A549 (cell line): ENCODE measurements around the gene MYO10. TPM values are rescaled to one million over a fixed set of nuclear protein-coding genes. Genes with fewer than 3 reads are reported as not detected.

Experiments used
- ATAC-seq, 2 experiments: fragments of 200-7000 bp in 1 of 2; fragments of >200 bp in 1 of 2; cut with Nextera tagmentation in 1 of 2; cut with Tn5 transposase in 1 of 2; 3 replicates each; pipeline versions ENCODE4 v1.8.0 to v1.9.1; 2018 to 2020; ENCODE audit warnings: mild to moderate bottlenecking in 1 of 2, moderate library complexity in 1 of 2
- CTCF ChIA-PET: fragments of 300-600 bp; sonication (Branson Sonifier 250); formaldehyde crosslinking; extraction: SDS; loops from one replicate; lab custom pipeline; 2021; ENCODE audit warnings: antibody characterized with exemption, inconsistent platforms; lab: Yijun Ruan, JAX
- POLR2A ChIA-PET: fragments of 350-600 bp; formaldehyde crosslinking; extraction: SDS; loops from one replicate; lab custom pipeline; 2021; ENCODE audit warnings: antibody characterized with exemption, inconsistent platforms; lab: Yijun Ruan, JAX
- DNase-seq, 2 experiments: peaks; one replicate each; pipeline versions ENCODE4 v3.0.0 to v3.0.0-alpha.2; 2011 to 2016; ENCODE audit warnings: low read depth in 1 of 2, low spot score in 1 of 2
- FAIRE-seq: peaks from 2 replicates; lab custom pipeline; 2011; peaks lifted over from hg19 to GRCh38; lab: Jason Lieb, UNC
- H3K27ac ChIP-seq, 2 experiments: fragments of >200 bp; sonication (Bioruptor Twin); formaldehyde crosslinking; 3 replicates each; pipeline ENCODE4 v1.5.1; 2016 to 2017
- H3K4me1 ChIP-seq: fragments of >200 bp; sonication (Bioruptor Twin); formaldehyde crosslinking; 3 replicates; pipeline ENCODE4 v1.6.1; 2016
- H3K4me2 ChIP-seq: fragments of >200 bp; sonication (Bioruptor Twin); formaldehyde crosslinking; 3 replicates; pipeline ENCODE4 v1.6.1; 2016
- H3K4me3 ChIP-seq: fragments of >200 bp; sonication (Bioruptor Twin); formaldehyde crosslinking; 3 replicates; pipeline ENCODE4 v1.5.1; 2016
- H3K9me3 ChIP-seq: fragments of >200 bp; sonication (Bioruptor Twin); formaldehyde crosslinking; 3 replicates; pipeline ENCODE4 v1.6.1; 2016
- CBX2 ChIP-seq: fragments of 200-600 bp; sonication (generic); IDR thresholded peaks from 2 replicates; pipeline ENCODE4 v1.6.1; 2016; ENCODE audit warnings: low read depth, mild to moderate bottlenecking, borderline replicate concordance
- CEBPB ChIP-seq, 2 experiments: fragments of >200 bp in 1 of 2; sonication (Bioruptor Twin) in 1 of 2; formaldehyde crosslinking in 1 of 2; IDR thresholded peaks; 2 replicates each; pipeline ENCODE4 v1.6.1; 2012 to 2016
- CHD4 ChIP-seq: fragments of 200-600 bp; sonication (generic); IDR thresholded peaks from 2 replicates; pipeline ENCODE4 v1.6.1; 2016; ENCODE audit warnings: antibody characterized with exemption, mild to moderate bottlenecking, borderline replicate concordance
- EHF ChIP-seq: fragments of 250-450 bp; sonication (Bioruptor Pico); IDR thresholded peaks from 2 replicates; pipeline ENCODE4 v1.5.0; 2020; ENCODE audit warnings: mild to moderate bottlenecking
- ESRRA ChIP-seq: fragments of 150-350 bp; IDR thresholded peaks from 2 replicates; pipeline ENCODE4 v1.6.1; 2014; ENCODE audit warnings: mild to moderate bottlenecking, low read length, borderline replicate concordance
- FOSL2 ChIP-seq, 2 experiments: fragments of 450-650 bp in 1 of 2; fragments of >200 bp in 1 of 2; sonication (Bioruptor Twin) in 1 of 2; formaldehyde crosslinking; IDR thresholded peaks; 2 replicates each; pipeline versions ENCODE4 v1.5.0 to v1.6.1; 2016 to 2020; ENCODE audit warnings: mild to moderate bottlenecking in 1 of 2, moderate library complexity in 1 of 2
- FOXS1 ChIP-seq: fragments of 250-450 bp; sonication (Bioruptor Pico); IDR thresholded peaks from 2 replicates; pipeline ENCODE4 v1.5.0; 2020; ENCODE audit warnings: mild to moderate bottlenecking, moderate library complexity
- GATA3 ChIP-seq: IDR thresholded peaks from 2 replicates; pipeline ENCODE4 v1.6.1; 2012; ENCODE audit warnings: borderline replicate concordance
- HOXA7 ChIP-seq: fragments of 250-450 bp; sonication (Bioruptor Pico); IDR thresholded peaks from 2 replicates; pipeline ENCODE4 v1.5.0; 2020; ENCODE audit warnings: mild to moderate bottlenecking, moderate library complexity
- HOXB5 ChIP-seq: fragments of 250-450 bp; sonication (Bioruptor Pico); IDR thresholded peaks from 2 replicates; pipeline ENCODE4 v1.5.0; 2020; ENCODE audit warnings: mild to moderate bottlenecking, moderate library complexity
- JUN ChIP-seq, 2 experiments: fragments of >200 bp; sonication (Bioruptor Twin); formaldehyde crosslinking; IDR thresholded peaks; 2 replicates in 1 of 2; 3 replicates in 1 of 2; pipeline ENCODE4 v1.6.1; 2016 to 2017
- NR3C1 ChIP-seq: fragments of >200 bp; sonication (Bioruptor Twin); formaldehyde crosslinking; IDR thresholded peaks from 3 replicates; pipeline ENCODE4 v1.6.1; 2017
- PHF8 ChIP-seq: fragments of 200-600 bp; sonication (generic); IDR thresholded peaks from 2 replicates; pipeline ENCODE4 v1.6.1; 2016; ENCODE audit warnings: low read depth, mild to moderate bottlenecking, antibody characterized with exemption, moderate library complexity, borderline replicate concordance
- RAD21 ChIP-seq, 2 experiments: fragments of >200 bp in 1 of 2; sonication (Bioruptor Twin) in 1 of 2; formaldehyde crosslinking in 1 of 2; IDR thresholded peaks in 1 of 2; conservative IDR thresholded peaks in 1 of 2; 2 replicates in 1 of 2; 3 replicates in 1 of 2; pipeline ENCODE4 v1.6.1; 2012 to 2018; ENCODE audit warnings: inconsistent platforms in 1 of 2
- RARB ChIP-seq: fragments of 250-450 bp; sonication (Bioruptor Pico); IDR thresholded peaks from 2 replicates; pipeline ENCODE4 v1.8.0; 2021; ENCODE audit warnings: mild to moderate bottlenecking, moderate library complexity
- RFX5 ChIP-seq: fragments of 450-650 bp; IDR thresholded peaks from 2 replicates; pipeline ENCODE4 v1.7.1; 2014; ENCODE audit warnings: antibody characterized with exemption, mild to moderate bottlenecking, moderate library complexity
- RNF2 ChIP-seq: fragments of 200-600 bp; sonication (generic); IDR thresholded peaks from 2 replicates; pipeline ENCODE4 v1.6.1; 2016; ENCODE audit warnings: low read depth, mild to moderate bottlenecking, antibody characterized with exemption, moderate library complexity, borderline replicate concordance
- SREBF2 ChIP-seq: fragments of 450-650 bp; IDR thresholded peaks from 2 replicates; pipeline ENCODE4 v1.6.1; 2014; ENCODE audit warnings: mild to moderate bottlenecking, moderate library complexity
- WGBS: methylation state at CpG from one replicate; pipeline ENCODE4 v1.1.6; 2017; ENCODE audit errors: missing lambda C conversion rate; 5-methylcytosine and 5-hydroxymethylcytosine counted together
- polyA plus RNA-seq, 4 experiments: library from polyadenylated mRNA; depleted of rRNA in 3 of 4; stranded (reverse); fragments of >200 nt; fragmentation: RNase III in 1 of 4; extraction: RNeasy Plus Mini Kit Qiagen cat#74134 plus additional on column Dnase treatment in 1 of 4; gene quantifications; 2 replicates in 3 of 4; 3 replicates in 1 of 4; pipeline ENCODE4 v1.2.3, GENCODE V29; 2011 to 2017
- TF ChIP-seq, protein P1 (sequence below): fragments of 250-450 bp; sonication (Bioruptor Pico); IDR thresholded peaks from 2 replicates; pipeline ENCODE4 v1.5.0; 2020; ENCODE audit warnings: low read depth, mild to moderate bottlenecking, moderate library complexity
- TF ChIP-seq, protein P2 (sequence below): IDR thresholded peaks from 2 replicates; pipeline ENCODE4 v1.6.1; 2012; ENCODE audit warnings: low read depth, borderline replicate concordance
- TF ChIP-seq, protein P3 (sequence below): fragments of >200 bp; sonication (Bioruptor Twin); formaldehyde crosslinking; IDR thresholded peaks from 3 replicates; pipeline ENCODE4 v1.6.1; 2016
- TF ChIP-seq, protein P4 (sequence below): fragments of >200 bp; sonication (Bioruptor Twin); formaldehyde crosslinking; IDR thresholded peaks from 3 replicates; pipeline ENCODE4 v1.5.1; 2016
- TF ChIP-seq, protein P5 (sequence below): fragments of 150-350 bp; IDR thresholded peaks from 2 replicates; pipeline ENCODE4 v1.6.1; 2014; ENCODE audit warnings: low read depth, mild to moderate bottlenecking, low read length

Gene MYO10
- polyA plus RNA-seq, 2 of the 4 experiments (the other 2 are of a cell fraction) = 68.0 to 68.5 TPM

DNA sequence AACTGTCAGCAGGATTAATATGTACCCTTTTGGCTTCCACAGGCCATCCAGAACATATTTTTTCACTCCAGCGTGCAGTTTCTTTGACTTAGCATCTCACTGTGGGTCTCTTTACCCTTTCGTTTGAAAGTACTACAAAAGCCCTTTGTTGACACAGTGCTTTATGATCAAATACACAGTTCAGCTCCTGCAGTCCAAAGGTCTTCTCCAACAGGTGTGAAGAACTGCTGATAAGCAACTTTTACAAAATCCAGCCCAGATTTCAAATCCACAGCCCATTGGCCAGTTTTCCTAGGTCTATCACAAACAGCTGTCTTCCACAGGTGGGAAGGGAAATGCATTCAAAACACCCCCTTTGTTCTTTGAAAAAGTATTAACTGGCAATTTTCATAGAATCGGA, 54.8 kb downstream of the MYO10 start (continued):
- TF ChIP-seq RNF2 (no peak), GATA3 (0 out of 2 replicates have a peak, but pooled peaks have one; percentile 13), JUN (IDR thresholded peaks at IDR 0.05) (no peak), NR3C1 (no peak), CEBPB (IDR thresholded peaks at IDR 0.05) (peak in 1 of 2 experiments; percentile 31; a peak in 1 of 4 replicates), HOXB5 (CRISPR knock-in tag) (no peak), PHF8 (no peak), FOSL2 (IDR thresholded peaks at IDR 0.05) (no peak), FOSL2 (CRISPR knock-in tag; IDR thresholded peaks at IDR 0.05) (no peak)
- TF ChIP-seq, protein P1, sequence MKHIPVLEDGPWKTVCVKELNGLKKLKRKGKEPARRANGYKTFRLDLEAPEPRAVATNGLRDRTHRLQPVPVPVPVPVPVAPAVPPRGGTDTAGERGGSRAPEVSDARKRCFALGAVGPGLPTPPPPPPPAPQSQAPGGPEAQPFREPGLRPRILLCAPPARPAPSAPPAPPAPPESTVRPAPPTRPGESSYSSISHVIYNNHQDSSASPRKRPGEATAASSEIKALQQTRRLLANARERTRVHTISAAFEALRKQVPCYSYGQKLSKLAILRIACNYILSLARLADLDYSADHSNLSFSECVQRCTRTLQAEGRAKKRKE (CRISPR knock-in tag) = no peak

DNA sequence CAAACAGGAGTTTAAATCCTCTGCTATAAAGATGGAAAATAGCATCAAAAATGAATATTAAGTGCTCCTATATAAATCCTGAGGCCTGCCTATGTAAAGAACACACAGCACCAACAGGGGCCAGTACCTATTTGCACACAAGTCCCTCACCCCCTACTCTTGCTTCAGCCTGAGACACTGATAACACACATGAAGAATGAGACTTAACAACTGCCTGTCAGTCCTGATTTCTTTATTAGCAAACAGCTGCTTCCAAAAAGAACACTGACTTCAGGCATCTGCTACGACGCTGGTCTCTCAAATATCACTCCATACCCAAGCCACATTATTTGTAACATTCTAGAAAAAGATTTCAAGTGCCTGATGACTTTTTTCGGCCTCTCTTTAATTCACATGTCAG, 55.5 kb downstream of the MYO10 start:
- Histone ChIP-seq H3K4me1 (peaks cover 85% of the 10 kb centered on the region), H3K9me3 (no peaks in the 10 kb centered on the region), H3K4me2 (peak overlapping the region; percentile 61), H3K4me3 (no peak overlapping the region), H3K27ac (peak overlapping the region; percentile 60 to 70)
- 74% methylated on average over 3 of the region's 3 CpGs for WGBS
- POLR2A ChIA-PET = no interaction called here
- FAIRE-seq = no peak
- DNase-seq = no peak
- CTCF ChIA-PET = interaction anchor here (1.2 to 1.5 kb wide), 2 partner anchors 12 to 52 kb away, joined by 4 to 5 read pairs; no protein-coding TSS in a partner anchor
- no peak for TF ChIP-seq CBX2
- TF ChIP-seq, protein P2, sequence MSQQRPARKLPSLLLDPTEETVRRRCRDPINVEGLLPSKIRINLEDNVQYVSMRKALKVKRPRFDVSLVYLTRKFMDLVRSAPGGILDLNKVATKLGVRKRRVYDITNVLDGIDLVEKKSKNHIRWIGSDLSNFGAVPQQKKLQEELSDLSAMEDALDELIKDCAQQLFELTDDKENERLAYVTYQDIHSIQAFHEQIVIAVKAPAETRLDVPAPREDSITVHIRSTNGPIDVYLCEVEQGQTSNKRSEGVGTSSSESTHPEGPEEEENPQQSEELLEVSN = no peak
- TF ChIP-seq FOXS1 (CRISPR knock-in tag) = no peak
- TF ChIP-seq, protein P3, sequence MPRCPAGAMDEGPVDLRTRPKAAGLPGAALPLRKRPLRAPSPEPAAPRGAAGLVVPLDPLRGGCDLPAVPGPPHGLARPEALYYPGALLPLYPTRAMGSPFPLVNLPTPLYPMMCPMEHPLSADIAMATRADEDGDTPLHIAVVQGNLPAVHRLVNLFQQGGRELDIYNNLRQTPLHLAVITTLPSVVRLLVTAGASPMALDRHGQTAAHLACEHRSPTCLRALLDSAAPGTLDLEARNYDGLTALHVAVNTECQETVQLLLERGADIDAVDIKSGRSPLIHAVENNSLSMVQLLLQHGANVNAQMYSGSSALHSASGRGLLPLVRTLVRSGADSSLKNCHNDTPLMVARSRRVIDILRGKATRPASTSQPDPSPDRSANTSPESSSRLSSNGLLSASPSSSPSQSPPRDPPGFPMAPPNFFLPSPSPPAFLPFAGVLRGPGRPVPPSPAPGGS = no peak
- TF ChIP-seq CHD4 = no peak
- no peak for TF ChIP-seq EHF
- TF ChIP-seq RFX5 = no peak
- TF ChIP-seq FOSL2 (IDR thresholded peaks at IDR 0.05) = no peak
- TF ChIP-seq FOSL2 (CRISPR knock-in tag; IDR thresholded peaks at IDR 0.05) = no peak
- no peak for TF ChIP-seq RARB
- no peak for TF ChIP-seq PHF8
- ATAC-seq = peak in 1 of 2 experiments; percentile 23; a peak in 3 of 6 replicates

DNA sequence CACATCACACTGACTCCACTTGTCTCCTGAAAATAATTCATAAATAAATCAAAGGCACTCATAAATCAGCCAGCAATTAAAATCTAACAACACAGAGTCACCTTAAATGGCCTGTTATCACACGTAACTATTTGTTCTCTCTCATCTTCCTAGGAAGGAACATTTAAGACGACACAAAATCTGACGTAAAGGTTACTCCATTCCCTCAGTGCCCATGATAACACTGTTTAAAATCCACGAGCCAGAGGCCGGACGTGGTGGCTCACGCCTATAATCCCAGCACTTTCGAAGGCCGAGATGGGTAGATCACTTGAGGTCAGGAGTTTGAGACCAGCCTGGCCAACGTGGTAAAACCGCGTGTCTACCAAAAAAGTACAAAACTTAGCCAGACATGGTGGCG, 56.4 kb downstream of the MYO10 start:
- POLR2A ChIA-PET = no interaction called here
- CTCF ChIA-PET = no interaction called here

More for the DNA sequence above, 56.4 kb downstream of the MYO10 start:
- 91% methylated on average over 13 of the region's 13 CpGs for WGBS
- H3K27ac ChIP-seq = peak overlapping the region; percentile 60 to 70; a peak in 4 of 6 replicates
- H3K4me3 ChIP-seq = no peak overlapping the region
- peak overlapping the region; percentile 61; the same call in 2 of the 3 replicates for H3K4me2 ChIP-seq
- H3K4me1 ChIP-seq = peaks cover 76% of the 10 kb centered on the region
- H3K9me3 ChIP-seq = no peaks in the 10 kb centered on the region
- FAIRE-seq (no peak), DNase-seq (no peak), ATAC-seq (no peak)
- no peak for TF ChIP-seq RARB
- TF ChIP-seq, protein P4, sequence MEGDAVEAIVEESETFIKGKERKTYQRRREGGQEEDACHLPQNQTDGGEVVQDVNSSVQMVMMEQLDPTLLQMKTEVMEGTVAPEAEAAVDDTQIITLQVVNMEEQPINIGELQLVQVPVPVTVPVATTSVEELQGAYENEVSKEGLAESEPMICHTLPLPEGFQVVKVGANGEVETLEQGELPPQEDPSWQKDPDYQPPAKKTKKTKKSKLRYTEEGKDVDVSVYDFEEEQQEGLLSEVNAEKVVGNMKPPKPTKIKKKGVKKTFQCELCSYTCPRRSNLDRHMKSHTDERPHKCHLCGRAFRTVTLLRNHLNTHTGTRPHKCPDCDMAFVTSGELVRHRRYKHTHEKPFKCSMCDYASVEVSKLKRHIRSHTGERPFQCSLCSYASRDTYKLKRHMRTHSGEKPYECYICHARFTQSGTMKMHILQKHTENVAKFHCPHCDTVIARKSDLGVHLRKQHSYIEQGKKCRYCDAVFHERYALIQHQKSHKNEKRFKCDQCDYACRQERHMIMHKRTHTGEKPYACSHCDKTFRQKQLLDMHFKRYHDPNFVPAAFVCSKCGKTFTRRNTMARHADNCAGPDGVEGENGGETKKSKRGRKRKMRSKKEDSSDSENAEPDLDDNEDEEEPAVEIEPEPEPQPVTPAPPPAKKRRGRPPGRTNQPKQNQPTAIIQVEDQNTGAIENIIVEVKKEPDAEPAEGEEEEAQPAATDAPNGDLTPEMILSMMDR = no peak
- no peak for TF ChIP-seq SREBF2
- no peak for TF ChIP-seq RAD21 (conservative IDR thresholded peaks at IDR 0.05 in 1 of 2, IDR thresholded peaks at IDR 0.05 in 1 of 2)
- no peak for TF ChIP-seq CHD4
- no peak for TF ChIP-seq EHF
- TF ChIP-seq, protein P5, sequence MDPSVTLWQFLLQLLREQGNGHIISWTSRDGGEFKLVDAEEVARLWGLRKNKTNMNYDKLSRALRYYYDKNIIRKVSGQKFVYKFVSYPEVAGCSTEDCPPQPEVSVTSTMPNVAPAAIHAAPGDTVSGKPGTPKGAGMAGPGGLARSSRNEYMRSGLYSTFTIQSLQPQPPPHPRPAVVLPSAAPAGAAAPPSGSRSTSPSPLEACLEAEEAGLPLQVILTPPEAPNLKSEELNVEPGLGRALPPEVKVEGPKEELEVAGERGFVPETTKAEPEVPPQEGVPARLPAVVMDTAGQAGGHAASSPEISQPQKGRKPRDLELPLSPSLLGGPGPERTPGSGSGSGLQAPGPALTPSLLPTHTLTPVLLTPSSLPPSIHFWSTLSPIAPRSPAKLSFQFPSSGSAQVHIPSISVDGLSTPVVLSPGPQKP = no peak
- TF ChIP-seq HOXA7 = no peak
- TF ChIP-seq ESRRA = no peak
